Motor neuron (in vitro differentiated cells): Measurements from ENCODE around the gene GDPGP1. TPM values are rescaled to one million over a fixed set of nuclear protein-coding genes. Genes with fewer than 3 reads are reported as not detected.
"Not testable (repeated sequence)": the region's sequence is repeated elsewhere in the genome, so short reads cannot be mapped to it uniquely, and the experiment has no call there.

Experiments used
- ATAC-seq, 8 experiments: fragments of 200-7000 bp; cut with Tn5 transposase; replicated peaks in 6 of 8; 2 replicates each; pipeline ENCODE4 v1.8.0; 2021; ENCODE audit warnings: mild to moderate bottlenecking in 8 of 8, moderate library complexity in 8 of 8
- H3K27ac ChIP-seq, 2 donors: fragments of 250-450 bp; sonication (Bioruptor Pico); 2 replicates each; pipeline ENCODE4 v1.9.0; 2021; ENCODE audit warnings: antibody characterized with exemption in 2 of 2, mild to moderate bottlenecking in 2 of 2, moderate library complexity in 1 of 2
- H3K4me1 ChIP-seq, 2 donors: fragments of 250-450 bp; sonication (Bioruptor Pico); replicated peaks in 1 of 2; 2 replicates each; pipeline ENCODE4 v1.6.1; 2021; ENCODE audit warnings: antibody characterized with exemption in 2 of 2, mild to moderate bottlenecking in 2 of 2, moderate library complexity in 1 of 2
- H3K4me3 ChIP-seq, 5 donors: fragments of 250-450 bp; sonication (Bioruptor Pico); 2 replicates each; pipeline ENCODE4 v1.9.0; 2021; ENCODE audit warnings: antibody characterized with exemption in 5 of 5, mild to moderate bottlenecking in 5 of 5, moderate library complexity in 4 of 5
- WGBS, 10 experiments: fragments of 450-650 bp; shearing (Covaris generic); methylation state at CpG; one replicate each; pipeline ENCODE4 v1.0.0; 2022; 5-methylcytosine and 5-hydroxymethylcytosine counted together
- in situ Hi-C, 9 experiments: fragments of 400-800 bp; cut with MboI; loops; one replicate each; pipeline ENCODE4 v1.15.0; 2021; ENCODE audit warnings: low sequenced_read_pairs in 9 of 9, low pct_unique_long_range_greater_than_20kb in 2 of 9; ENCODE audit not compliant: unreplicated experiment in 9 of 9
- total RNA-seq, 8 experiments: library from RNA; unstranded; fragments of 300-600 nt; gene quantifications; 2 replicates each; pipeline versions ENCODE4 v1.2.3 to v1.2.4, GENCODE V29; 2022

GDPGP1 gene, protein sequence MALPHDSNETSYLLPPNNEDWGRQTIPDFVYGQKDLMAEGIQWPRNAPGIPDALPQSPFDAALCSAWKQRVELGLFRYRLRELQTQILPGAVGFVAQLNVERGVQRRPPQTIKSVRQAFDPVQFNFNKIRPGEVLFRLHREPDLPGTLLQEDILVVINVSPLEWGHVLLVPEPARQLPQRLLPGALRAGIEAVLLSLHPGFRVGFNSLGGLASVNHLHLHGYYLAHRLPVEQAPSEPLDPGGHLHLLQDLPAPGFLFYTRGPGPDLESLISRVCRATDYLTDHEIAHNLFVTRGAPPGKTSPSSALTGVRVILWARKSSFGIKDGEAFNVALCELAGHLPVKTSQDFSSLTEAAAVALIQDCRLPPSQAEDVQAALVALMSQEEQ
- 1 to 10 TPM; 2.2 to 7.2 (median 6.3) TPM for total RNA-seq

GRCh38 chr15:90234096-90234988 is at the start of gene GDPGP1:
TSS of gene GDPGP1 (plus strand) at chr15:90234209. CDS start at chr15:90240909, 6,700 bp downstream.
- H3K4me3 ChIP-seq: peak within 1 kb of the TSS; percentile 56 to 88 (median 59)
- in situ Hi-C loops: no loop called here
- peak; percentile 39 to 86 (median 79) for ATAC-seq
- 0 to 47% (median 18%) methylated on average over 2 to 12 of the region's 49 CpGs; no CpG with 5 or more reads in 2 of the 10 experiments for WGBS, 10 experiments
- H3K27ac ChIP-seq: peak within 1 kb of the TSS; percentile 56 to 83
- peaks cover 3 to 4% of the 10 kb centered on the region in 2 donors for H3K4me1 ChIP-seq

GRCh38 chr15:90184786-90185704 is 49.0 kb upstream of the GDPGP1 start:
- ATAC-seq: peak; percentile 32 to 91 (median 88)
- in situ Hi-C loops: no loop called here
- 0 to 72% (median 17%) methylated on average over 2 to 12 of the region's 67 CpGs; no CpG with 5 or more reads in 2 of the 10 experiments for WGBS, 10 experiments

DNA sequence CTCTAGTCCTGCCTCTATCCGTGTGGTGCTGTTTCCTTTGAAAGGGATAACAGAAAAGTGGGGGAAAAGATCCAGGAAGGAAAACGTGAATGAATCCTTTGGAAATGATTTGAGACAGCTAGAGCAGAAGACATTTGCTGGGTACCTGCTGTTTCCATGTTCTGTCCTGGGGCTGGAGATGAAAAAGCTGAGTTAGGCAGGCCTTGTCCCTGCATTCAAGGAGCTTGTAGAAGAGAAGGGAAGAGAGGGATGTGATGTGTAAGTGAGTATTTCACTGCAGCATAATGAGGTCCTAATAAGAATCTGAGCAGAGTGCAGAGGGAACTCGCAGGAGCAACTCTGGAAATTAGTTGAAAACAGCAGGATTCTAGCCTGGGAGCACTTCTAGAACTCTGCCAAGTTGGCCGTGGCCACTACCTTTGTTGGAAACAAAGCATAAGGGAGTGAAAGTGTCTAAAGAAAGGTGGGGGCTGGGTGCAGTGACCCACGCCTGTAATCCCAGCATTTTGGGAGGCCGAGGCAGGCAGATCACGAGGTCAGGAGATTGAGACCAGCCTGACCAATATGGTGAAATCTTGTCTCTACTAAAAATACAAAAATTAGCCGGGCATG is 46.6 kb upstream of the GDPGP1 start:
- 9 to 75% (median 58%) methylated on average over 1 to 4 of the region's 8 CpGs; no CpG with 5 or more reads in 1 of the 10 experiments for WGBS, 10 experiments
- H3K4me1 ChIP-seq: peaks cover 16 to 21% of the 10 kb centered on the region in 2 donors

More at GRCh38 chr15:90184786-90185704, 49.0 kb upstream of the GDPGP1 start:
- H3K4me1 ChIP-seq: peaks cover 18 to 21% of the 10 kb centered on the region in 2 donors
- peak overlapping the region; percentile 29 to 57 (median 37) for H3K4me3 ChIP-seq
- peak overlapping the region; percentile 48 to 69 for H3K27ac ChIP-seq

GRCh38 chr15:90188065-90188464 is 45.9 kb upstream of the GDPGP1 start:
- WGBS, 10 experiments: 70 to 100% (median 100%) methylated on average over 1 to 6 of the region's 7 CpGs; no CpG with 5 or more reads in 2 of the 10 experiments
- ATAC-seq, H3K27ac ChIP-seq, in situ Hi-C loops, H3K4me3 ChIP-seq: not testable (repeated sequence)
- H3K4me1 ChIP-seq: peaks cover 23 to 28% of the 10 kb centered on the region in 2 donors

More for the DNA sequence above, 46.6 kb upstream of the GDPGP1 start:
- no peak for ATAC-seq
- in situ Hi-C loops: no loop called here
- Histone ChIP-seq H3K27ac (peak overlapping the region in 1 of 2 donors; percentile 60), H3K4me3 (no peak overlapping the region)

DNA sequence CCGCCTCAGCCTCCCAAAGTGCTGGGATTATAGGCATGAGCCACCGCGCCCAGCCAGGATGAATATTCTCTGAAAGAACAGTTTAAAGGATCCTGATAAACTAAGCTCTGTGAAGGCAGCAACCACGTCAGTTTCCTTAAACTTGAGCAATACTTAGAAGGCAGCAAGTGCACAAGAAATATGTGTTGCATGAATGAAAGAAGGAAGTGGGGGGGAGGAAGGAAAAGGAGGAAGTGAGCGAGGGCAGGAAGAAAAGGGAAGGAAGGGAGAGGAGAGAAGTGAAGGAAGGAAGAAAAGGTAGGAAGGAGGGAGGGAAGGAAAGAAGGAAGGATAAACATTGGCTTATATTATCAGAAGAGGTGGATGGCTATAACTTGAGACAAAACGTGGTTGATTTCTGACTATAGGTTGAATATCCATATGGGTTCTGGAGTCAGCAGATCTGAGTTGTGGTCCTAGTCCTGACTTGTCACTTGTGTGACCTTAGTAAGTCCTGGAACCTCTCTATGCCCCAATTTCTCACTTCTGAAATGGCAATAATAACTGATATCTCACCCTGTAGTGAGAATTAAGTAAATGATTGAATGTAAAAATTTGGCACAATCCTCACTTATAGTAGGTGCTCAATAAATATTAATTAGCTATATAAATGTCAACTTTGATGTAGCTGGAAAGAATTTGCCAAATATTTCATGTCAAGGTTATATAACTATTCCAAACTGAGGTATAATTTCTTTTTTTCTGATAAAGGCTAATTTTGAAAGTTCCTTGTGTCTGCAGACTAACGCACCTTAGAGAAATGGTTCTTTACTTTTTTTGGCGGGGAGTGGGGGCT is 44.9 kb upstream of the GDPGP1 start:
- Histone ChIP-seq H3K27ac (no peak overlapping the region), H3K4me1 (peaks cover 19 to 35% of the 10 kb centered on the region in 2 donors), H3K4me3 (no peak overlapping the region)
- ATAC-seq: no peak
- in situ Hi-C loops: no loop called here
- WGBS, 10 experiments: 60 to 100% (median 84%) methylated on average over 1 to 8 of the region's 8 CpGs; no CpG with 5 or more reads in 1 of the 10 experiments

DNA sequence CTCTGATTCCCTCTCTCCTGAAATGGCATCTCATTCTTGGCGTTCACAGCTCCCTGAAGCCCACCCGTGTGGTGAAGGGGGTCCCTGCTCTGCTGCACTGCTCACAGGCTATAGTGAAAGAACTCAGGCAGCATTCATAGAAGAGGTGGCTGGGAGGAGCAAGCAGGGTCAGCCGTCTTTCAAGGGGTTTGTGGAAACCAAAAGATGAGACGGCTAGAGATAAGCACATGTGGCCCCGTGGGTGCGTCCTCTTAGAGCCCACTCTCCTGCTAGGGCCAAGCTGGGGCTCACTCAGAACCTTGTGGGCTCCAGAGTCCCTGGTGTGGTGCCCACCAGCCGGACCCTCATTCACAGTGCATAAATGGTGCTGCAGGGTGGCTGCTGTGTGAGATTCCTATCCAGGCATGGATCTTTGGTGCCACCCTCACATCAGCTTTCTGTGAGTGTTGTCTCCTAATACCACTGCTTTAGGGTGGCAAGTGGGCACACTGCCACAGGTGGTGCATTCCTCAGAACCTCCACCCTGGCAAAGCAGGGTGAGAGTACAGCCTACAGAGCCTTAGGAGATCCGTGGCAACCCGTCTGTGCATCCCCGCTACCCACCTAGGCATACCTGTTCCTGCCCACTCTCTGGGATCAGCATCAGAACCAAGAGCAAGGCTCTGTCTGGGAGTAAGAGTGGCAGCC is 44.1 kb upstream of the GDPGP1 start:
- no peak overlapping the region for H3K27ac ChIP-seq
- peaks cover 15 to 31% of the 10 kb centered on the region in 2 donors for H3K4me1 ChIP-seq
- no peak for ATAC-seq
- H3K4me3 ChIP-seq: no peak overlapping the region
- in situ Hi-C loops: no loop called here
- WGBS, 10 experiments: 64 to 75% (median 73%) methylated on average over 3 to 6 of the region's 10 CpGs; no CpG with 5 or more reads in 6 of the 10 experiments

DNA sequence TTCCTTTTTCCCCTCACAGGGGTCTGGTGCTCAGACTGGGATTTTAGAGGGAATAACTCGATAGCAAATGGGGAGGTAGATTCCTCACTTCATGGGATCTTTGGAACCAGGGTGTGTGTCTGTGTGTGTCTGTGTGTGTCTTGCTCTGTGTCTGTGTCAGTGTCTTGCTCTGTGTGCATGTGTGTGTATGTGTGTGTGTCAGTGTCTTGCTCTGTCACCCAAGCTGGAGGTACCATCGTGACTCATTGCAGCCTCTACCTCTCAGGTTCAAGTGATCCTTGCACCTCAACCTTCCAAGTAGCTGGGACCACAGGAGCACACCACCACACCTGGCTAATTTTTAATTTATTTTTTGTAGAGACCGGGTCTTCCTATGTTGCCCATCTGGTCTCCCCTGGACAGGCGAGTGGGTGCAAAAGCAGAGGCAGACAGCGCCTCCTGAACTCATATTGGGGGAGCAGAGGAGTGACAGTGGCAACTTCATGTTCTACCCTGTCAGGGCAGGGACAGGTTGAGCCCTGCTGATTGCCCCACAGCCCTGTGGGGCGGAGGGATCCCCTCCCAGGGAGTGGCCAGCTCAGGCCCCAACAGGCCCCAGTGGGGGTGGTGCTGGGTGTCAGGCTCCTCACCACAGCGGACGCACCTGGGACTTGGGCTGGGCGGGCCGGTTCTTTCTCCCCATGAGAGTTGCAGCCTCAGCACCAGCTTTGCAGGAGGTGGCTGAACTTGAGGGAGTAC is 43.2 kb upstream of the GDPGP1 start:
- 50 to 90% (median 80%) methylated on average over 1 to 2 of the region's 10 CpGs; no CpG with 5 or more reads in 5 of the 10 experiments for WGBS, 10 experiments
- ATAC-seq: peak in 2 of 8 experiments; percentile 4 to 11
- Histone ChIP-seq H3K4me3 (no peak overlapping the region), H3K4me1 (peaks cover 15 to 28% of the 10 kb centered on the region in 2 donors), H3K27ac (no peak overlapping the region)
- in situ Hi-C loops: no loop called here

- whole genome bisulfite sequencing, 10 experiments: 57 to 100% (median 100%) methylated on average over 1 to 3 of the region's 3 CpGs; no CpG with 5 or more reads in 5 of the 10 experiments
- in situ Hi-C loops: no loop called here
- peaks cover 15 to 28% of the 10 kb centered on the region in 2 donors for H3K4me1 ChIP-seq
- no peak overlapping the region for H3K4me3 ChIP-seq
- no peak for ATAC-seq
- H3K27ac ChIP-seq: no peak overlapping the region
Measured at GRCh38 chr15:90191344-90191687, 42.7 kb upstream of the GDPGP1 start.

GRCh38 chr15:90191794-90192509 is 42.1 kb upstream of the GDPGP1 start:
- in situ Hi-C loops: no loop called here
- no peak overlapping the region for H3K27ac ChIP-seq
- peak; percentile 43 to 93 (median 86) for ATAC-seq
- WGBS, 10 experiments: 0 to 100% (median 54%) methylated on average over 1 to 2 of the region's 7 CpGs; no CpG with 5 or more reads in 4 of the 10 experiments
- no peak overlapping the region for H3K4me3 ChIP-seq
- peaks cover 15 to 28% of the 10 kb centered on the region in 2 donors for H3K4me1 ChIP-seq
